ENCODE results near the gene ZFAND3.

Gene ZFAND3

GRCh38 chr6:37831457-37831856 is 11.9 kb downstream of the ZFAND3 start:
- Mint-ChIP-seq H3K27me3 (no peaks in the 10 kb centered on the region), H3K27ac (no peak overlapping the region), H3K4me1 (peaks cover 60% of the 10 kb centered on the region), H3K9me3 (peaks cover 5% of the 10 kb centered on the region), H3K4me3 (no peak overlapping the region), H3K36me3 (ENCODE audit: low read depth) (peaks cover 29% of the 10 kb centered on the region)
- DNase-seq (no peak), ATAC-seq (no peak)

GRCh38 chr6:37835923-37836322 is 16.4 kb downstream of the ZFAND3 start:
- peak overlapping the region; percentile 61 for H3K27ac Mint-ChIP-seq
- no peaks in the 10 kb centered on the region for H3K27me3 Mint-ChIP-seq
- ATAC-seq (peak; percentile 72), DNase-seq (no peak)
- peaks cover 5% of the 10 kb centered on the region for H3K9me3 Mint-ChIP-seq
- H3K4me3 Mint-ChIP-seq, result no peak overlapping the region
- peaks cover 43% of the 10 kb centered on the region for H3K36me3 Mint-ChIP-seq (ENCODE audit: low read depth)
- peaks cover 47% of the 10 kb centered on the region for H3K4me1 Mint-ChIP-seq

- Mint-ChIP-seq H3K27me3 (no peaks in the 10 kb centered on the region), H3K27ac (peak overlapping the region; percentile 13), H3K4me3 (no peak overlapping the region), H3K4me1 (peaks cover 52% of the 10 kb centered on the region), H3K36me3 (ENCODE audit: low read depth) (peaks cover 34% of the 10 kb centered on the region), H3K9me3 (peaks cover 5% of the 10 kb centered on the region)
- no peak for ATAC-seq
- no peak for DNase-seq
Observed at GRCh38 chr6:37838219-37838921, 18.8 kb downstream of the ZFAND3 start.

- Mint-ChIP-seq H3K27ac (peak overlapping the region; percentile 39), H3K36me3 (ENCODE audit: low read depth) (peaks cover 28% of the 10 kb centered on the region), H3K4me3 (no peak overlapping the region), H3K27me3 (no peaks in the 10 kb centered on the region), H3K4me1 (peaks cover 64% of the 10 kb centered on the region), H3K9me3 (no peaks in the 10 kb centered on the region)
- ATAC-seq (no peak), DNase-seq (no peak)
Observed at GRCh38 chr6:37840143-37840939, 20.8 kb downstream of the ZFAND3 start.

- Mint-ChIP-seq H3K9me3 (no peaks in the 10 kb centered on the region), H3K27ac (no peak overlapping the region), H3K4me1 (peaks cover 64% of the 10 kb centered on the region), H3K4me3 (no peak overlapping the region), H3K36me3 (ENCODE audit: low read depth) (peaks cover 24% of the 10 kb centered on the region), H3K27me3 (no peaks in the 10 kb centered on the region)
- DNase-seq, result no peak
- ATAC-seq, result no peak
Observed at GRCh38 chr6:37840940-37841300, 21.4 kb downstream of the ZFAND3 start.

- H3K4me1 Mint-ChIP-seq, result peaks cover 69% of the 10 kb centered on the region
Observed at GRCh38 chr6:37845026-37845911, 25.7 kb downstream of the ZFAND3 start.

GRCh38 chr6:37845930-37846329 is 26.4 kb downstream of the ZFAND3 start:
- Mint-ChIP-seq H3K27me3 (no peaks in the 10 kb centered on the region), H3K4me3 (no peak overlapping the region), H3K36me3 (ENCODE audit: low read depth) (peaks cover 7% of the 10 kb centered on the region), H3K4me1 (peaks cover 69% of the 10 kb centered on the region), H3K27ac (no peak overlapping the region), H3K9me3 (no peaks in the 10 kb centered on the region)
- DNase-seq (no peak), ATAC-seq (no peak)

More at GRCh38 chr6:37845026-37845911, 25.7 kb downstream of the ZFAND3 start:
- Mint-ChIP-seq H3K36me3 (ENCODE audit: low read depth) (peaks cover 7% of the 10 kb centered on the region), H3K9me3 (no peaks in the 10 kb centered on the region), H3K27me3 (no peaks in the 10 kb centered on the region), H3K27ac (no peak overlapping the region), H3K4me3 (no peak overlapping the region)
- ATAC-seq, result no peak
- DNase-seq, result no peak

- H3K9me3 Mint-ChIP-seq, result no peaks in the 10 kb centered on the region
- no peak overlapping the region for H3K4me3 Mint-ChIP-seq
- H3K4me1 Mint-ChIP-seq, result peaks cover 65% of the 10 kb centered on the region
- DNase-seq (no peak), ATAC-seq (no peak)
- H3K27ac Mint-ChIP-seq, result no peak overlapping the region
- H3K27me3 Mint-ChIP-seq, result no peaks in the 10 kb centered on the region
- peaks cover 5% of the 10 kb centered on the region for H3K36me3 Mint-ChIP-seq (ENCODE audit: low read depth)
Observed at GRCh38 chr6:37847704-37848103, 28.2 kb downstream of the ZFAND3 start.

- H3K36me3 Mint-ChIP-seq (ENCODE audit: low read depth), result peaks cover 5% of the 10 kb centered on the region
- H3K27me3 Mint-ChIP-seq, result no peaks in the 10 kb centered on the region
- H3K4me3 Mint-ChIP-seq, result no peak overlapping the region
- DNase-seq (no peak), ATAC-seq (no peak)
- H3K27ac Mint-ChIP-seq, result no peak overlapping the region
- H3K4me1 Mint-ChIP-seq, result peaks cover 63% of the 10 kb centered on the region
- no peaks in the 10 kb centered on the region for H3K9me3 Mint-ChIP-seq
Observed at GRCh38 chr6:37848371-37848770, 28.8 kb downstream of the ZFAND3 start.

- DNase-seq (no peak), ATAC-seq (peak; percentile 33)
- Mint-ChIP-seq H3K4me1 (peaks cover 52% of the 10 kb centered on the region), H3K27me3 (no peaks in the 10 kb centered on the region), H3K36me3 (ENCODE audit: low read depth) (no peaks in the 10 kb centered on the region), H3K9me3 (no peaks in the 10 kb centered on the region), H3K27ac (no peak overlapping the region), H3K4me3 (no peak overlapping the region)
Observed at GRCh38 chr6:37850260-37850659, 30.7 kb downstream of the ZFAND3 start.

- no peak overlapping the region for H3K27ac Mint-ChIP-seq
- H3K27me3 Mint-ChIP-seq, result no peaks in the 10 kb centered on the region
- peaks cover 53% of the 10 kb centered on the region for H3K4me1 Mint-ChIP-seq
- no peak overlapping the region for H3K4me3 Mint-ChIP-seq
- no peaks in the 10 kb centered on the region for H3K9me3 Mint-ChIP-seq
- DNase-seq (no peak), ATAC-seq (no peak)
- peaks cover 3% of the 10 kb centered on the region for H3K36me3 Mint-ChIP-seq (ENCODE audit: low read depth)
Observed at GRCh38 chr6:37850728-37851285, 31.3 kb downstream of the ZFAND3 start.

GRCh38 chr6:37851997-37852524 is 32.5 kb downstream of the ZFAND3 start:
- peaks cover 7% of the 10 kb centered on the region for H3K36me3 Mint-ChIP-seq (ENCODE audit: low read depth)
- DNase-seq (no peak), ATAC-seq (no peak)
- peaks cover 59% of the 10 kb centered on the region for H3K4me1 Mint-ChIP-seq
- no peak overlapping the region for H3K27ac Mint-ChIP-seq
- no peaks in the 10 kb centered on the region for H3K27me3 Mint-ChIP-seq
- H3K9me3 Mint-ChIP-seq, result no peaks in the 10 kb centered on the region
- no peak overlapping the region for H3K4me3 Mint-ChIP-seq

GRCh38 chr6:37856285-37856684 is 36.8 kb downstream of the ZFAND3 start:
- Mint-ChIP-seq H3K27ac (no peak overlapping the region), H3K9me3 (no peaks in the 10 kb centered on the region), H3K4me1 (peaks cover 64% of the 10 kb centered on the region), H3K36me3 (ENCODE audit: low read depth) (peaks cover 7% of the 10 kb centered on the region), H3K27me3 (no peaks in the 10 kb centered on the region), H3K4me3 (no peak overlapping the region)
- no peak for DNase-seq
- ATAC-seq, result no peak

- peaks cover 72% of the 10 kb centered on the region for H3K4me1 Mint-ChIP-seq
- peaks cover 11% of the 10 kb centered on the region for H3K36me3 Mint-ChIP-seq (ENCODE audit: low read depth)
- ATAC-seq (peak; percentile 78), DNase-seq (no peak)
- H3K27ac Mint-ChIP-seq, result peak overlapping the region; percentile 69
- H3K9me3 Mint-ChIP-seq, result no peaks in the 10 kb centered on the region
- H3K27me3 Mint-ChIP-seq, result no peaks in the 10 kb centered on the region
- H3K4me3 Mint-ChIP-seq, result no peak overlapping the region
Observed at GRCh38 chr6:37858363-37858762, 38.8 kb downstream of the ZFAND3 start.

Data from activated naive CD8-positive, alpha-beta T cell treated with anti-CD3 and anti-CD28 coated beads, Interleukin-2, amount 50 U/mL, for 24 hours (primary cell).